Measurements from ENCODE around the gene CTNNA2.

Gene CTNNA2

GRCh38 chr2:80473796-80474195, 960.9 kb downstream of the CTNNA2 start:
- TF ChIP-seq, protein P1, sequence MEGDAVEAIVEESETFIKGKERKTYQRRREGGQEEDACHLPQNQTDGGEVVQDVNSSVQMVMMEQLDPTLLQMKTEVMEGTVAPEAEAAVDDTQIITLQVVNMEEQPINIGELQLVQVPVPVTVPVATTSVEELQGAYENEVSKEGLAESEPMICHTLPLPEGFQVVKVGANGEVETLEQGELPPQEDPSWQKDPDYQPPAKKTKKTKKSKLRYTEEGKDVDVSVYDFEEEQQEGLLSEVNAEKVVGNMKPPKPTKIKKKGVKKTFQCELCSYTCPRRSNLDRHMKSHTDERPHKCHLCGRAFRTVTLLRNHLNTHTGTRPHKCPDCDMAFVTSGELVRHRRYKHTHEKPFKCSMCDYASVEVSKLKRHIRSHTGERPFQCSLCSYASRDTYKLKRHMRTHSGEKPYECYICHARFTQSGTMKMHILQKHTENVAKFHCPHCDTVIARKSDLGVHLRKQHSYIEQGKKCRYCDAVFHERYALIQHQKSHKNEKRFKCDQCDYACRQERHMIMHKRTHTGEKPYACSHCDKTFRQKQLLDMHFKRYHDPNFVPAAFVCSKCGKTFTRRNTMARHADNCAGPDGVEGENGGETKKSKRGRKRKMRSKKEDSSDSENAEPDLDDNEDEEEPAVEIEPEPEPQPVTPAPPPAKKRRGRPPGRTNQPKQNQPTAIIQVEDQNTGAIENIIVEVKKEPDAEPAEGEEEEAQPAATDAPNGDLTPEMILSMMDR (IDR thresholded peaks at IDR 0.05; ENCODE audit: low read depth, low read length, missing control alignments), result no peak
- in situ Hi-C loops (cut with HindIII; ENCODE audit: low pct_ligation_motif_present, low sequenced_read_pairs), result no loop called here
- Histone ChIP-seq H3K4me3 (ENCODE audit: low read depth, low read length) (no peak overlapping the region), H3K36me3 (replicated peaks) (no peaks in the 10 kb centered on the region), H3K27ac (no peak overlapping the region), H3K27me3 (replicated peaks) (no peaks in the 10 kb centered on the region)
- DNase-seq, result no peak

DNA sequence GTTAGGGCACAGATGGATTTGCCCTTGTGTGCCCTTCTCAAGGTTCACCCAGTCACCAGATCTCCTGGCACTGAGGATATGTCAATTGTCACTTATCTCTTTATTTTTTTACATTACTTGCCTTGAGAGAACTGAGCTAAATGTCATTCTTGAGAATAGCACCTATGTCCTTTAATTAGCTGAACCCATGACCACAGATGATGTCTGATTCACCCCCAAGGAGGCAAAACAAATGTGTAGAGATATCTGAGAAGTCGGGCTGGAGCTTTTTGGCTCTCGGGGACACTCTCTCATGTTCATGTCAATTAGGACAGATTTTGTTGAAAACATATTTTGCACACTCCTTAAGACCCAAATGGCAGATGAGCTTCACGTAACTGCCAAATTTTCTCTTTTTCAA, 963.1 kb downstream of the CTNNA2 start:
- no peak for DNase-seq
- in situ Hi-C loops (cut with HindIII; ENCODE audit: low pct_ligation_motif_present, low sequenced_read_pairs), result no loop called here

DNA sequence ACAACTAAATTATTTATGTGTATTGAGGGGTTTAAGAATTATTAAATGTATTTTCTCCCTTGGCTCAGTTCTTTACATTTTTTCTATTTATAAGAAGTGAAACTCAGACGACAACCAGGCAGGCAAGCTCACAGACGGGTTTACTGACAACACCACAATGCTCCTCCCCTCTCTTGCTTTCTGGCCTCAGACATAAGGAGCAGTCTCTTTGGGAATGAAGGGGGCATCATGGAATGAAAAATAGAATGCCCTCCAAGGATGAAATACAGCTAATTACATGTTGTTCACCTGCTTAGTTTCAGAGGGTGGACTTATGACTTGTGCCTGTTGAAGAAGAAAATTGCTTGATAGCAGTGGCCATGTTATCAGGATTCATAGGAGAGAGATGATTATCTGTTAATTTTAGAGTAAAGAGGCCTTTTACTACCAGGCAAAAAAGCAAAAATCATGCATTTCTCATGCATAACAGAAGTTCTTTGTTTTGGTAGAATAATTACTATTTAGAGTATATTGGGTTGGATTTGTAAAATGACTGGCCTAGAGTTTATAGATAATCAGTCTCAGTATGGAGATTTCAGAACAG, 963.8 kb downstream of the CTNNA2 start:
- Histone ChIP-seq H3K36me3 (replicated peaks) (no peaks in the 10 kb centered on the region), H3K4me3 (ENCODE audit: low read depth, low read length) (no peak overlapping the region)
- in situ Hi-C loops (cut with HindIII; ENCODE audit: low pct_ligation_motif_present, low sequenced_read_pairs), result no loop called here

More for the DNA sequence above, 963.1 kb downstream of the CTNNA2 start:
- Histone ChIP-seq H3K27me3 (replicated peaks) (no peaks in the 10 kb centered on the region), H3K36me3 (replicated peaks) (no peaks in the 10 kb centered on the region), H3K4me3 (ENCODE audit: low read depth, low read length) (no peak overlapping the region), H3K27ac (no peak overlapping the region)
- TF ChIP-seq, protein P1 (IDR thresholded peaks at IDR 0.05; ENCODE audit: low read depth, low read length, missing control alignments), result no peak

GRCh38 chr2:80482276-80482675, 969.4 kb downstream of the CTNNA2 start:
- Histone ChIP-seq H3K4me3 (ENCODE audit: low read depth, low read length) (no peak overlapping the region), H3K27me3 (replicated peaks) (no peaks in the 10 kb centered on the region), H3K27ac (no peak overlapping the region), H3K36me3 (replicated peaks) (no peaks in the 10 kb centered on the region)
- no peak for DNase-seq
- in situ Hi-C loops (cut with HindIII; ENCODE audit: low pct_ligation_motif_present, low sequenced_read_pairs), result no loop called here
- TF ChIP-seq, protein P1 (IDR thresholded peaks at IDR 0.05; ENCODE audit: low read depth, low read length, missing control alignments), result no peak

More for the DNA sequence above, 963.8 kb downstream of the CTNNA2 start:
- H3K27ac ChIP-seq, result no peak overlapping the region
- TF ChIP-seq, protein P1 (IDR thresholded peaks at IDR 0.05; ENCODE audit: low read depth, low read length, missing control alignments), result no peak
- H3K27me3 ChIP-seq (replicated peaks), result no peaks in the 10 kb centered on the region
- DNase-seq, result no peak

DNA sequence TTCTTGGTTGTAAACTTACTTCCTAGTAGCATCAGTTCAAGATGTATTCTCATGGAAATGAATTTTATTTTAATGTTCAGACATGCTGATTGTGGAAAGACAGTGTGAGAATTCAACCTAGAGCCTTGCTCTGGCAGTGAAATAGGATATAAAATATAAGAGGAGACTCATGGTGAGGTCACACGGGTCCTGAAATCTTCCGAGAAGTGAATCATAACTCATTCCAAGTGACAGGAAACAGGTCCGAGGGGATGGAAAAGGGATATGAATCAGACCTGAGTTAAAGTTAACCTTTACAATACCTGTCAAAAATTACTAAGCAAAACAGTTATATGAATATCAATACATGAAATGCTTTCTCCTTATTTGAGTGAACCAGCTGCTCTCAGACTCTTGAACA, 976.9 kb downstream of the CTNNA2 start:
- Histone ChIP-seq H3K4me3 (ENCODE audit: low read depth, low read length) (no peak overlapping the region), H3K36me3 (replicated peaks) (no peaks in the 10 kb centered on the region), H3K27ac (no peak overlapping the region), H3K27me3 (replicated peaks) (no peaks in the 10 kb centered on the region)
- peak; percentile 24 for DNase-seq
- TF ChIP-seq, protein P1 (IDR thresholded peaks at IDR 0.05; ENCODE audit: low read depth, low read length, missing control alignments), result no peak
- in situ Hi-C loops (cut with HindIII; ENCODE audit: low pct_ligation_motif_present, low sequenced_read_pairs), result no loop called here

- TF ChIP-seq, protein P1 (IDR thresholded peaks at IDR 0.05; ENCODE audit: low read depth, low read length, missing control alignments), result no peak
- no peaks in the 10 kb centered on the region for H3K36me3 ChIP-seq (replicated peaks)
- DNase-seq, result no peak
- no peak overlapping the region for H3K4me3 ChIP-seq (ENCODE audit: low read depth, low read length)
- no peaks in the 10 kb centered on the region for H3K27me3 ChIP-seq (replicated peaks)
- in situ Hi-C loops (cut with HindIII; ENCODE audit: low pct_ligation_motif_present, low sequenced_read_pairs), result no loop called here
- H3K27ac ChIP-seq, result no peak overlapping the region
These were observed 978.1 kb downstream of the CTNNA2 start for GRCh38 chr2:80490964-80491363.

All from brain microvascular endothelial cell (primary cell).